HG02763 (cell line): ENCODE data around the gene RASSF6.
"Not testable (repeated sequence)": the region's sequence is repeated elsewhere in the genome, so short reads cannot be mapped to it uniquely, and the experiment has no call there.

ENCODE experiments used
- ATAC-seq: cut with Tn5 transposase; IDR thresholded peaks from one replicate; pipeline ENCODE4 v1.9.1; 2021; ENCODE audit warnings: mild to moderate bottlenecking, moderate library complexity; ENCODE audit not compliant: unreplicated experiment

Gene RASSF6

DNA sequence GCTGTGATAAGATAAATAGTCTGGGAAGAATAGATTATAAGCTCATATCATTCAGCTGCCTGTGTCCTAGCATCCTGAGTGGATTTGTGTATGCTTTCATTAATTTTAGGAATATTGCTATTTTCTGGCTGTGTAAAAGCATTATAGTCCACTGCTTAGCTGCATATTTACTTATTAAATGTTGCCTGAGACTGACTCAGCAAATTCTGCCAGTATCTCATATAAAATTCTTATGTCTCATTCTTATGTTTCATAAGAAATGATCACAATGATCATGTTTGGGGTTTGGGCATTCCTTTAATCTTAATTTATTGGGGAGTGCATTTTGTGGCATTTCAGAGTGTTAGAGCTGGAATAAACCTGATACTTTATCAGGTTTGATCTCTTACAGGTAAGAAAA lies 34.9 kb downstream of the RASSF6 start:
- ATAC-seq: no peak

DNA sequence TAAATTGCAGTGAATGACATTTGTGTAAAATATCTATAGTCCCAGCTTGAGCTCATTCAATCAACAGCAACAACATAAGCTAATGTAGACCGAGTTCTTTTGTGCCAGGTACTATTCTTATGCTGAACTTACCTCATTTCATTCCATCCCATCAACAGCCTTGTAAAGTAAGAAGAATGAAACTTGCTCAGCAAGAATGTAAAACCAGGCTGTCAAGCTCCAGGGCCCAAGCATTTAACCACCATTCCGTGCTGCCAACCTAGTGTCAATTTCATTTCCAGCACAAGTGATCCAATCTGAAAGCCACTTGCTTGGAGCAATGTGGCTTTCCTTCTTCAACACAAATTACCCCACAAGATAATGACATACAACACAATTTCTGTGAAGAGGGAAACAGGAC lies 36.6 kb downstream of the RASSF6 start:
- ATAC-seq: no peak

GRCh38 chr4:73577371-73577770 lies 42.9 kb downstream of the RASSF6 start:
- no peak for ATAC-seq

DNA sequence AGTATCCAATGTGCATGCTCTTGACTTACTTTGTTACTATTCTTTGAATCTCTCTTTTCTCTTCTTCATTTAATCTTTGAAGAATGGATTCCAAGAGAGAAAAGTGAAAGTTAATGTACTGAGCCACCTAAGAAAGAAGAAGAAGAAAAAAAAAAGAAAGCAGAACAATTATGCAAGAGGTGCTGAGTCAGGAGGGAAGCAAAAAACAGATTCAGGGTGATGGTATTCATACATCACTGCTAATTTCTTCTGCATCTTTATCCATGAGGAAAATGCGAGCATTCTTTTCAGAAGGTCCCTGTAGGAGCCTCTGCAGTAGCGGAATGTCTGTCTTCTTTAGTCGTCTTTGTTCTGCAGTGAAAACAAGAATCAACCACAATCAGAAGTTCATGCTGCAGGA lies 43.9 kb downstream of the RASSF6 start:
- no peak for ATAC-seq

DNA sequence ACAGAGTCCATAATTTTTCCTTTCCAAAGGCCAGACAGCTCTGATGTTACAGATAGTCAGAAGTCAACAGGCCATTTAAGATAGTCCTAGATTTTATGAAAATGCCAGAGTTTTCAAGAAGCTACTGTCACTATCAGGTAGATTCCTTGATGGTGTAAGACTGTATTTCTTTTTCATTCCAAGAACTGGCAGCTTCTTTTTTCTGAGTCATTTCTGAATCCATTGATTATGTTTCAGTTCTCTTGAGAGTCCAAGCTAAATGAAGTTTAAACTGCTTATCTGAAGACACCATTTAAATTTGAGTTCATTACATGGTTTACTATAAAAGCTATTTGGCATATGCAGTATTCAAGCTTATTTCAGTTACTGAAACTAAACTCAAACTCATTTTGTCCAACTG lies 44.6 kb downstream of the RASSF6 start:
- ATAC-seq: no peak

DNA sequence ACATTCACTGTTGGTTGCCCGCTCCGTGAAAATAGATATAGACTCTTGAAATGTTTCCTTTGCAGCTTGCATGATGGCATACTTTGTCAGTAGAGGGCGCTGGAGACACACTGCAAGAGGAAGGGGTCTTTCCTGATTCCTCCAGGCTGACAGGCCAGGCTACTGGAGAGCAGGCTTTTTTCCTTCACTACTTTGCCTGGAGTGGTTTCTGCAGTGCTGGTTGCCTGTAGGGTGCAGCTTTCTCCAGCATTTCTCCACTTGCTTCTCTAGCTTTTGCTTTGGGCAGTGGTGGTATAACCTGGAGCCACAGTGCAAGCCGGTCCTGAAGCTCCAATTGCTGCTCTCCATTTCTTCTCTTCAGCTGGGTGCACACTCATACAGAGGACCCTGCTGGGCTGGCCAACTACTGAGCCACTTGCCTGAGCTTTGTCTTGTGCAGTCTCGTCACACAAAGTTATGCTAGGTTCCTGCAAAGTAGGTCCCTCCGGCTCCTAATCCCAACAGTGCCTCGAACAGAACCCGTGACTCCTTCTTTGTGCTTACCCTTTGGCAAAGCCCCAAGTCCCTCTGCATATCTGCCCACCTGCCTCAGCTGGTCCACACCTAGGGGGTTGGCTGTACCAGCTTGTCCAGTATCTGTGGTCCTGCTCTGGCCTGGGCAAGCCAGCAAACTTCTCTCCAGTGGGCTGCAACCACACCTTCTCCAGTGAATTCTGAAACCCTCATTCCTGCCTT lies 46.3 kb downstream of the RASSF6 start:
- peak; percentile 75 for ATAC-seq

DNA sequence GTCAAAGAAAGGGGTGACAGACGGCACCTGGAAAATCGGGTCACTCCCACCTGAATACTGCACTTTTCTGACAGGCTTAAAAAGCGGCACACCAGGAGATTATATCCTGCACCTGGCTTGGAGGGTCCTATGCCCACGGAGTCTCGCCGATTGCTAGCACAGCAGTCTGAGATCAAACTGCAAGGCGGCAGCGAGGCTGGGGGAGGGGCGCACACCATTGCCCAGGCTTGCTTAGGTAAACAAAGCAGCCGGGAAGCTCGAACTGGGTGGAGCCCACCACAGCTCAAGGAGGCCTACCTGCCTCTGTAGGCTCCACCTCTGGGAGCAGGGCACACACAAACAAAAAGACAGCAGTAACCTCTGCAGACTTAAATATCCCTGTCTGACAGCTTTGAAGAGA lies 69.4 kb downstream of the RASSF6 start:
- not testable (repeated sequence) for ATAC-seq

GRCh38 chr4:73544620-73545019 lies 75.6 kb downstream of the RASSF6 start:
- ATAC-seq: no peak

DNA sequence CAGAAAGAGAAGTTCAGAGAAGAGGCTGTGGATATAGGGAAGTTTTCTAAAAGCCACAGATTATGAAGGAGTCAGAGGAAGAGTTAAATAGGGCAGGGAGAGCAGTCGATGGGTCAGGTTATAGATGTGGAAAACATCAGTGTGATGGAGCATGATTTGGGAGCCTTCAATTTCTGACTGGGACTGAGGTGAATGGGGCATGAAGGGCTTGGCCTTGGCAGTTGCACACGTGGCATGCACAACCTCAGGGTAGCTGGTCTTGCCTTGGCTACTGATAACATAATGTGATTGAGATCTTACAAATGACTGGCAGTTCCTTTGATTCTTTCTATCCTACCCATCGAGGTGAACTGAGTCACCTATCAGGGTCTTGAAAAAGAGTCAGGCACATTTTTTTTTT lies 79.0 kb downstream of the RASSF6 start:
- ATAC-seq: no peak

- no peak for ATAC-seq
Measured at GRCh38 chr4:73540826-73541225, 79.4 kb downstream of the RASSF6 start.

DNA sequence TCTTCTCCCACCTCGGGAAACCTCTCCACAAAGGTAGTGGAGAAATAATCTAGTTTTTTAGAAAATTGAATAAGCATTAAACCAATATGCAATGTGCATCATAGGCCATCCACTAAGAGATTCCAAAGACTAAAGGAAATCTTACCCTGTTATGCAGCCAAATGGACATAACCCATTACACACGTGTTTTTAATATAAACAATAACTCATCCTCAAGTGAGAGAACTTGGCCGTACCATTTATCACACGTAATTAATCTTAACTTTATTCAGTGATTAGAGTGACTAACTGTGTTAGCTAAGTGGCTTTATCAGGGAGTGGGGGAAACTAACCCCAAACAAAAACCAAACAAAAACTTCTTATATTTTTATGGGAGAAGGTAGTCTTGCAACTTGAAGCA lies 80.8 kb downstream of the RASSF6 start:
- no peak for ATAC-seq

- no peak for ATAC-seq
Measured at GRCh38 chr4:73538162-73538561, 82.1 kb downstream of the RASSF6 start.

DNA sequence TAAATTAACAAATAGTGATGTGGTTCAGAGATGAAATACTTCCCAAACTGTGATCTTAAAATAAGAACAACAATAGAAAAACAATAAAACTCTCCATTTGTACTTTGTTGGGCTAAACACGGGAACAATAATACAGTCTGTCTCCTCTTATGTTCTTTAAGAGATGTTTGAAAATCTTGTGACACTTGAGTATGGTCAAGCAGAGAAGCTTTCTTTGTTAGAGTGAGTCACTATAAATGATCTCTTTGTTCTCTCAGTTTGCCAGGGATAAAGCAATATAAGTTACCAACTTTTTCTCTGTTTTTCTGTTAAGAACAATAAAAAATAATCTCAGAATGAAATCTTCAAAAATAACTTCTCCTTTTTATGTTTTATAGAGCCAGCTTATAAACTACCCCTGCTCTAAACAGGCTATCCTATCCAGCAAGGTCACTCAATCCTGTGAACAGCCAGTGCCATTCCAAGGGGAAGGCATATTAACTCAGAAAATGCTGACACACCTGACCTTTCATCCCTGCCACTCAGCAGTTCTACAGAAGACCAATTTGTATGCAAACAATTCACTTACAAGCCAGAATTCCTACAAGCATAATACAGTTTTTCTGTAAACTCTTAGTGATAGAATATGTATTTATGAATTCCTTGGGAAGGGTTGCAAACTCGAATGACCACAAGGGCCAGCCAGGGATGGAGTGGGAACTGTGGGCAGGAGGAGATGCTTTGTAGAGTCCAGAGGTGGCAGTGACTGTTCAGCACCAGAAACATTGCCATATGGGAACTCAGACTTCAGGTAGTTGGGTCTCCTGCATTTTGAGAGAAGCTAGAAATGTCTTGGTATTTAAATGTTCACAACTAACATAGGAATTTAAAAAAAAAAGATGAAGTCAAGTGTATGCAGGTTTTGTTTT lies 86.5 kb downstream of the RASSF6 start:
- no peak for ATAC-seq

DNA sequence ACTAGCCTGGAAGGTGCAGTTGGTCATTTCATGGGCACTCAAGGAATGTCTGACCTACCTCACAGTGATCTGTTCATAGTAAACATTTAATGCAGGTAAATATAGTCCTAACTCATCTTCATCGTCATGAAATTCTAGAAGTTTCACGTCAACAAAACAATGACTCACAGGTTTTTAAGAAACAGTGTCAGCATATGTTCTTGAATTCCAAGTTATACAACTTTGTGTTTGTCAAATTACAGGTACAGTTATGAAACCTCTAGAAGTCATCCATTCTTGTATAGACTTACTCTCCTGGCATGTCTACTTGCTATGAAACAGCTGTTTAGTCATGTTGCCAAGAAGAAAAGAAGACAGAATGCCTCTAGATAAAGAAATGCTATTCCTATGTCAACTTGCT lies 92.1 kb downstream of the RASSF6 start:
- ATAC-seq: no peak

- ATAC-seq: peak; percentile 73
Measured at GRCh38 chr4:73527196-73527595, 93.0 kb downstream of the RASSF6 start.

- ATAC-seq: no peak
Measured at GRCh38 chr4:73525611-73526010, 94.6 kb downstream of the RASSF6 start.

- ATAC-seq: no peak
Measured at GRCh38 chr4:73523126-73523525, 97.1 kb downstream of the RASSF6 start.
